ENCODE results near the gene NFKBIL1. TPM values are rescaled to one million over a fixed set of nuclear protein-coding genes. Genes with fewer than 3 reads are reported as not detected.
A peak's percentile ranks its signal among the peaks of the same experiment; 100 is the strongest.

Gene NFKBIL1
- total and polyA plus RNA-seq, 9 of the 15 experiments (the other 6 are each of a cell fraction or from before 2014, with no cell fraction given): 0.49 to 33.1 (median 7.6) TPM

GRCh38 chr6:31547727-31548543 is 527 bp downstream of the NFKBIL1 start (continued):
- peak; percentile 51; the same call in 1 of the 2 replicates for TF ChIP-seq VEZF1 (CRISPR knock-in tag; IDR thresholded peaks at IDR 0.05)
- no peak for TF ChIP-seq FOXP4 (CRISPR knock-in tag; IDR thresholded peaks at IDR 0.05; ENCODE audit: borderline replicate concordance)
- TF ChIP-seq ADNP (tag; IDR thresholded peaks at IDR 0.05): no peak
- 0 out of 2 replicates have a peak, but pooled peaks have one; percentile 22 for TF ChIP-seq ETS1 (conservative IDR thresholded peaks at IDR 0.05; ENCODE audit: control insufficient read depth, low read depth, low read length)
- TF ChIP-seq STAT6 (CRISPR knock-in tag; IDR thresholded peaks at IDR 0.05): peak; percentile 82; the same call in 1 of the 2 replicates
- no peak for TF ChIP-seq PCBP1 (IDR thresholded peaks at IDR 0.05; ENCODE audit: low read depth, low read length, poor library complexity, severe bottlenecking)
- TF ChIP-seq ELF2 (CRISPR knock-in tag; IDR thresholded peaks at IDR 0.05): 0 out of 2 replicates have a peak, but pooled peaks have one; percentile 11
- TF ChIP-seq FUS (optimal IDR thresholded peaks at IDR 0.05; ENCODE audit: low read depth, low read length): no peak
- TF ChIP-seq ZNF274 (IDR thresholded peaks at IDR 0.05; ENCODE audit: borderline replicate concordance, low read depth, low read length): no peak; the same call in 1 of the 2 replicates
- TF ChIP-seq ZKSCAN1 (IDR thresholded peaks at IDR 0.05; ENCODE audit: low read depth, low read length): no peak
- peak in 1 of 2 experiments; percentile 51; a peak in 2 of 4 replicates for TF ChIP-seq HDAC1 (IDR thresholded peaks at IDR 0.05)
- TF ChIP-seq SRF (CRISPR knock-in tag; IDR thresholded peaks at IDR 0.05): no peak
- peak; percentile 66; the same call in 1 of the 2 replicates for TF ChIP-seq THAP12 (CRISPR knock-in tag; IDR thresholded peaks at IDR 0.05)
- TF ChIP-seq TFAP4 (CRISPR knock-in tag; IDR thresholded peaks at IDR 0.05; ENCODE audit: borderline replicate concordance): peak; percentile 87
